Right kidney (tissue), 9 donors: ENCODE results near the gene TRIP6.

ENCODE experiments used
- DNase-seq: peaks from one replicate; pipeline ENCODE4 v3.0.0-alpha.2; 2016
- long read RNA-seq, 8 donors: transcript quantifications; one replicate each; lab custom pipeline, GENCODE V29; 2026

Gene TRIP6
- long read RNA-seq, donor 1, transcript TRIP6-201 (9 exons, 1,942 nt) = major isoform, 24 of 51 reads
- long read RNA-seq, donor 1, partial matches to known transcripts = 24 of 51 reads
- long read RNA-seq, donor 1, other reads (novel, unspliced or antisense) = 0 of 51 reads
- long read RNA-seq, donor 2, transcript TRIP6-201 (9 exons, 1,942 nt) = major isoform, 18 of 41 reads
- long read RNA-seq, donor 2, partial matches to known transcripts = 22 of 41 reads
- long read RNA-seq, donor 2, other reads (novel, unspliced or antisense) = 0 of 41 reads
- long read RNA-seq, donor 3, transcript TRIP6-201 (9 exons, 1,942 nt) = major isoform, 15 of 30 reads
- long read RNA-seq, donor 3, partial matches to known transcripts = 15 of 30 reads
- long read RNA-seq, donor 3, other reads (novel, unspliced or antisense) = 0 of 30 reads
- long read RNA-seq, donor 4, transcript TRIP6-201 (9 exons, 1,942 nt) = major isoform, 14 of 57 reads
- long read RNA-seq, donor 4, partial matches to known transcripts = 43 of 57 reads
- long read RNA-seq, donor 4, other reads (novel, unspliced or antisense) = 0 of 57 reads
- long read RNA-seq, donor 5, transcript TRIP6-201 (9 exons, 1,942 nt) = major isoform, 28 of 43 reads
- long read RNA-seq, donor 5, partial matches to known transcripts = 13 of 43 reads
- long read RNA-seq, donor 5, other reads (novel, unspliced or antisense) = 0 of 43 reads
- long read RNA-seq, donor 6, transcript TRIP6-201 (9 exons, 1,942 nt) = major isoform, 25 of 45 reads
- long read RNA-seq, donor 6, partial matches to known transcripts = 20 of 45 reads
- long read RNA-seq, donor 6, other reads (novel, unspliced or antisense) = 0 of 45 reads
- long read RNA-seq, donor 7, transcript TRIP6-201 (9 exons, 1,942 nt) = major isoform, 22 of 85 reads
- long read RNA-seq, donor 7, partial matches to known transcripts = 61 of 85 reads
- long read RNA-seq, donor 7, other reads (novel, unspliced or antisense) = 0 of 85 reads
- long read RNA-seq, donor 8, transcript TRIP6-201 (9 exons, 1,942 nt) = major isoform, 15 of 37 reads
- long read RNA-seq, donor 8, partial matches to known transcripts = 22 of 37 reads
- long read RNA-seq, donor 8, other reads (novel, unspliced or antisense) = 0 of 37 reads

- peak; percentile 90 for DNase-seq
These were observed at the start of gene TRIP6 for GRCh38 chr7:100867040-100867775. TSS of gene TRIP6 (plus strand) at chr7:100867387. CDS start at chr7:100867498, 111 bp downstream.

- no peak for DNase-seq
These were observed 48.8 kb upstream of the TRIP6 start for GRCh38 chr7:100818366-100818765.

GRCh38 chr7:100818825-100819224 lies 48.4 kb upstream of the TRIP6 start:
- DNase-seq = no peak

- DNase-seq = no peak
These were observed 47.6 kb upstream of the TRIP6 start for GRCh38 chr7:100819586-100819985.

- DNase-seq = no peak
These were observed 44.7 kb upstream of the TRIP6 start for GRCh38 chr7:100822236-100823139.

- DNase-seq = no peak
These were observed 44.1 kb upstream of the TRIP6 start for GRCh38 chr7:100823140-100823525.

GRCh38 chr7:100823534-100823933 lies 43.7 kb upstream of the TRIP6 start:
- no peak for DNase-seq

GRCh38 chr7:100824499-100825214 lies 42.5 kb upstream of the TRIP6 start:
- no peak for DNase-seq

- no peak for DNase-seq
These were observed 41.9 kb upstream of the TRIP6 start for GRCh38 chr7:100825215-100825671.

GRCh38 chr7:100825751-100826513 lies 41.3 kb upstream of the TRIP6 start:
- peak; percentile 57 for DNase-seq

- peak; percentile 83 for DNase-seq
These were observed 40.5 kb upstream of the TRIP6 start for GRCh38 chr7:100826514-100827329.

GRCh38 chr7:100827330-100828226 lies 39.6 kb upstream of the TRIP6 start, which contains the start of gene EPHB4:
TSS of gene EPHB4 (minus strand) at chr7:100827523. CDS start at chr7:100827030, 493 bp downstream.
- peak; percentile 94 for DNase-seq

- DNase-seq = peak; percentile 39
These were observed 38.0 kb upstream of the TRIP6 start for GRCh38 chr7:100829150-100829716.

- no peak for DNase-seq
These were observed 36.8 kb upstream of the TRIP6 start for GRCh38 chr7:100830396-100830795.

GRCh38 chr7:100832281-100832633 lies 34.9 kb upstream of the TRIP6 start:
- no peak for DNase-seq

- peak; percentile 76 for DNase-seq
These were observed 31.0 kb upstream of the TRIP6 start for GRCh38 chr7:100835903-100836811.
